ENCODE results near the gene IGFLR1.
A peak's percentile ranks its signal among the peaks of the same experiment; 100 is the strongest.

IGFLR1 gene

DNA sequence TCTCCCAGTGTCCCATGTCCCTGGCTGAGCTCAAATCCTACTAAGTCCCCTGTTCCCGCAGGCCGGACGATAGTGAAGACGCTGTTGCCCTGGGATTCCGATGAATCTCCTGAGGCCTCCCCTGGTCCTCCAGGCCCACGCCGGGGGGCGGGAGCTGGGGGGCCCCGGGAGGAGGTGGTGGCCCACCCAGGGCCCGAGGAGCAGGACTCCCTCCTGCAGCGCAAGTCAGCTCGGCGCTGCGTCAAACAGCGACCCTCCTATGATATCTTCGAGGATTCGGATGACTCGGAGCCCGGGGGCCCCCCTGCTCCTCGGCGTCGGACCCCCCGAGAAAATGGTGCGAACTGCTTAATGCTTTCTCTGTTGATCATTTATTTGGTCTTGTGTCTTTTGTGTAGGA is 18.6 kb downstream of the IGFLR1 start:
- DNase-seq = no peak

DNA sequence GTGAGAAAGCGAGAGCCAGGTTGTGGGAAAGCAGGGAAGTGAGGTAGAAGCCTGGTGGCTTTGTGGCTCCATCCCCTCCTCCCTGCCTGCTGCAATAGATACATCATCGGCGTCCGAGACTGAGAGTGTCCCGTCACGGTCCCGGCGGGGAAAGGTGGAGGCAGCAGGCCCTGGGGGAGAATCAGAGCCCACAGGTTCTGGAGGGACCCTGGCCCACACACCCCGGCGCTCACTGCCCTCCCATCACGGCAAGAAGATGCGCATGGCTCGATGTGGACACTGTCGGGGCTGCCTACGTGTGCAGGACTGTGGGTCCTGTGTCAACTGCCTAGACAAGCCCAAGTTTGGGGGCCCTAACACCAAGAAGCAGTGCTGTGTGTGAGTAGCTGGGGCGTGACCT is 19.4 kb downstream of the IGFLR1 start:
- DNase-seq = no peak

DNA sequence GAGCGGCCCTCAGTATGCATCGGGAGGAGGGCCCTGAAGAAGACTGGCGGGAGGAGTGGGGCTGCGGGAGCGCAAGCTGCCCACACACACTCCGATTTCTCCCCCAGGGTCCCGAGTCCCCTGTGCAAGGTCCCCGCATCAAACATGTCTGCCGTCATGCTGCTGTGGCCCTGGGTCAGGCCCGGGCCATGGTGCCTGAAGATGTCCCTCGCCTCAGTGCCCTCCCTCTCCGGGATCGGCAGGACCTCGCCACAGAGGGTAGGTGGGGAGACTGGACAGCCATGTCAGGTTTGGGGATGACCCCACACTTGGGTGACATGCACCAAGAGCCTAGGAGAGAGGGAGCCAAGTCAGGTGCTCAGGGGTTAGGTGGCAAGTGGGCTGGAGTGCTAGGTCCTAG is 19.8 kb downstream of the IGFLR1 start:
- no peak for DNase-seq

DNA sequence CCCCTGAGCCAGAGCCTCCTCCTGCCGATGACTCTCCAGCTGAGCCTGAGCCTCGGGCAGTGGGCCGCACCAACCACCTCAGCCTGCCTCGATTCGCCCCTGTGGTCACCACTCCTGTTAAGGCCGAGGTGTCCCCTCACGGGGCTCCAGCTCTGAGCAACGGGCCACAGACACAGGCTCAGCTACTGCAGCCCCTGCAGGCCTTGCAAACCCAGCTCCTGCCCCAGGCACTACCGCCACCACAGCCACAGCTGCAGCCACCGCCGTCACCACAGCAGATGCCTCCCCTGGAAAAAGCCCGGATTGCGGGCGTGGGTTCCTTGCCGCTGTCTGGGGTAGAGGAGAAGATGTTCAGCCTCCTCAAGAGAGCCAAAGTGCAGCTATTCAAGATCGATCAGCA is 20.9 kb downstream of the IGFLR1 start:
- DNase-seq = no peak

DNA sequence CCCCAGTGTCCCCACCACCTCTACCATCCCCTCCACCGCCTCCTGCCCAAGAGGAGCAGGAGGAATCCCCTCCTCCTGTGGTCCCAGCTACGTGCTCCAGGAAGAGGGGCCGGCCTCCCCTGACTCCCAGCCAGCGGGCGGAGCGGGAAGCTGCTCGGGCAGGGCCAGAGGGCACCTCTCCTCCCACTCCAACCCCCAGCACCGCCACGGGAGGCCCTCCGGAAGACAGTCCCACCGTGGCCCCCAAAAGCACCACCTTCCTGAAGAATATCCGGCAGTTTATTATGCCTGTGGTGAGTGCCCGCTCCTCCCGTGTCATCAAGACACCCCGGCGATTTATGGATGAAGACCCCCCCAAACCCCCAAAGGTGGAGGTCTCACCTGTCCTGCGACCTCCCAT is 21.6 kb downstream of the IGFLR1 start:
- no peak for DNase-seq

GRCh38 chr19:35720163-35720524 is 22.1 kb downstream of the IGFLR1 start:
- no peak for DNase-seq

DNA sequence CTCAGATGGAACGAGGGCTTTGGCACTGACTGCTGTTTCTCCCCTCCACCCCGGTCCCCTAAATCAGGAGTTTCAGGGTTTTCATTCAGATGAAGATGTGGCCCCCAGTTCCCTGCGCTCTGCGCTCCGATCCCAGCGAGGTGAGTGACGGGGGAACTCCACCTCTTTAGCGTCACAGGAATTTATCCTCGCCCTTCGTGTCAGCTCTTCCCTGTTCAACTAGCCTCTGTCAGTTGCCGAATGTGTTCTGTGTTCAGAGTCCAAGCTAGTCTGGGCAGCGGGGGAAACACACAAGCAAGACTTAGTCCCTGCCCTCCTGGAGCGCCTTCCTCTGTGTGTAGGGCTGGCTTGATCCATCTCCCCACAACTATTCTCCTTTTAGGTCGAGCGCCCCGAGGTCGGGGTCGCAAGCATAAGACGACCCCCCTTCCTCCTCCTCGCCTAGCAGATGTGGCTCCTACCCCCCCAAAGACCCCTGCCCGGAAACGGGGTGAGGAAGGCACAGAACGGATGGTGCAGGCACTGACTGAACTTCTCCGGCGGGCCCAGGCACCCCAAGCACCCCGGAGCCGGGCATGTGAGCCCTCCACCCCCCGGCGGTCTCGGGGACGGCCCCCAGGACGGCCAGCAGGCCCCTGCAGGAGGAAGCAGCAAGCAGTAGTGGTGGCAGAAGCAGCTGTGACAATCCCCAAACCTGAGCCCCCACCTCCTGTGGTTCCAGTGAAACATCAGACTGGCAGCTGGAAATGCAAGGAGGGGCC is 22.7 kb downstream of the IGFLR1 start:
- no peak for DNase-seq

DNA sequence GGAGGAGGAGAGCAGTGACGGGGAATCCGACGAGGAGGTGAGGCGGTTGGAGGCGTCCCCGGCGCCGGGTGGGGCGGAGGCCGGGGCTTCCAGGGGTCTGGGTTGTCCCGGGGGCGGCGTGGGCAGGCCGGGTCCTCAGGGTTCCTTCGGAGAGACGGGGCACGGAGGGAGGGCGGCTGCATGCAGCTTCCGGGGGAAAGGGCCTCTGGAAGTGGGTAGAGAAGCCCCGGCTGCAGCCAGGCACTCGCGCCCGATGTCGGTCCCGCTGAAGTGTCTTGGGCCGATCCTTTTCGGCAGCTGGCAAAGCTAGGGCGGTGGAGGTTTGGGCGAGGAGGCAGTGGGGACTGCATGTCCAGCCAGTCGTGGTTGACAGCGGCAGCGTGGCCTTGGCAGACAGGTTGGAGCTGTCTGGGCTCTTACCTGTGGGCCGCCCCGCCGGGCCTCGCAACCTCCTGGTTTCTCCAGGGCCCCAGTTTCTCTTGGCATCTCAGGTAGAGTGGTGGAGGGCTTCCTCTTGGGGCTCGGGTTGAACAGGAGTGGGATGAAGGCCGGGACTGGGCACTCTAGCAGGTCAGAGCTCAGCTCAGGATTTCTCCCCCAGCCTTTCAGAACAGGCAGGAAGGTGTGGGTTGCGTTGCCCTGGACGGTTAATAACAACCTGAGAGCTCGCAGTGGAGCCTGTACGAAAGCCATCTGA is 23.8 kb downstream of the IGFLR1 start:
- DNase-seq = peak in 2 of 3 experiments; percentile 20 to 38

- DNase-seq = peak in 2 of 3 experiments; percentile 94 to 95
Observed at GRCh38 chr19:35717665-35718344, 24.4 kb downstream of the IGFLR1 start, which contains the start of gene KMT2B. Gene KMT2B (plus strand): TSS chr19:35718003. CDS start chr19:35718019, 16 bp downstream.

GRCh38 chr19:35716801-35717664 is 25.2 kb downstream of the IGFLR1 start:
- DNase-seq = peak; percentile 82 to 96 (median 87)

GRCh38 chr19:35715981-35716800 is 26.1 kb downstream of the IGFLR1 start:
- DNase-seq = peak; percentile 25 to 70 (median 66)

- peak in 1 of 3 experiments; percentile 29 for DNase-seq
Observed at GRCh38 chr19:35715355-35715809, 26.9 kb downstream of the IGFLR1 start.

GRCh38 chr19:35714601-35715354 is 27.5 kb downstream of the IGFLR1 start:
- DNase-seq = peak in 2 of 3 experiments; percentile 5 to 14

DNA sequence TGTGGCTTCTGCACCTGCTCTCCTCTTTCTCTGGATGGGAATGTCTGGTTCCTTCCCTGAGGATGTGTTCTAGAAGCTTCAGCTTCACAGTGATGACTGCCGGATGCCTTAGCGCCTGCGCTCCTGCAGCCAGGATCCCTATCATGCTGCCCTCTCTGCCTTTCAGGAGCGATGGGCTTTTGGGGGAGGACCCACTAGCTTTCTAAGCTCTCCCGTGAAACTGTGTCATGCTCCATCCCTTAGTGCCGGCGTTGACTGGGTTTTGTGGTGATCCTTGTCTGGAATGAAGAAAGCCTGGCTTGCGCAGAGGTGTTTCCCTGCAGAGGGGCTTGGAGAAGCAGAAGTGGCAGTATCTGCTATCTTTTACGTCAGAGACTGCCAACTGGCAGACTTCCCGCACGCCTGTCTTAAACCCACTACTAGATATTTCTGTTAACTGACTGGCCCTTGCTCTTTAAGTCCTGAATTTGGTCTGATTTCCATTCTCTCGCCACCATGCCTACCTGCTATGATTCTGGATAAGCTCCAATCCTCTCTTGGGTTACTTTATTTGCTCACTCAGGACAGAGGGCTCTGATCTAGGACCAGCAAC is 28.3 kb downstream of the IGFLR1 start:
- no peak for DNase-seq

GRCh38 chr19:35713506-35713850 is 28.8 kb downstream of the IGFLR1 start:
- no peak for DNase-seq

DNA sequence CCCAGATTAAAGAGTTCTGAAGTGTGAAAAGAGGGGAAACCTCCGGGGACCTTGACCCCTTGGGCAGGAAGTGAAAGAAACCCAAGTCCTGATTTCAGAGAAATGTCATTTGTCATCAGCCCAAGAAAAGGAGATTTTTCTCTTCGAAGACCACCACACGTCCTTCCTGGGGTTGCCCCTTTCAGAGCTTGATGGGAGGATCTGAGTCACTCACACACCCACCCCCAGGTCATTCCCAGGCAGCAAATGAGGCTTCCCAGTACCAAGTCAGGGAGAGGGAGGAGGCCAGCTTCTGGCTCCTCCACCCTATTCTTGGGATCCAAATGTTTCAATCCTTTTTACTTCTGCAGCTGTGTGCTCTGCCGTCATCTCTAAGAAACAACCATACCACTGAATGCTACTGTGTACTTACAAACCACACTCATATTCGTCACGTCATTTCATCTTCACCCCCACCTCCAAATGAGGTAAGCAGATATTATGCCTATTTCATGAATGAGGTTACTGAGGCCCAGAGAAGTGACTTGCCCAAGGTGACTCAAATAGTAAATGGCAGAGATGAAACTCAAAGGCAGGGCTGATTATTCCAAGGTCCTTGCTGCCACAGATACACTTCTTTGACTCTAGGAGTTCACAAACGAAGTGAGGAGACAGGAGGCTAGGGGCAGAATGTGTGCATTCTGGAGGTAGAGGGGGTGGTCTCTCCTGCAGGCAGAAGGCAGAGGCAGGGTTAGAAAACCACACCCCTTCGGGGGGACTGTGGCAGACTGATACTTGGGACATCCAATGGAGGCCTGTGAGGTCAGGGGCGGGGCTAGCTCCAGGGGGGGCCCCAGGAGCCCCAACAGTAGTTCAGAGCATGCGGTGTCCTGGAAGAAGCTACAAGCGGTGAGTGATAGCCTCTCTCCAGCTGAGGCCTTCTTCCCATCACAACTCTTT is 29.4 kb downstream of the IGFLR1 start:
- no peak for DNase-seq

DNA sequence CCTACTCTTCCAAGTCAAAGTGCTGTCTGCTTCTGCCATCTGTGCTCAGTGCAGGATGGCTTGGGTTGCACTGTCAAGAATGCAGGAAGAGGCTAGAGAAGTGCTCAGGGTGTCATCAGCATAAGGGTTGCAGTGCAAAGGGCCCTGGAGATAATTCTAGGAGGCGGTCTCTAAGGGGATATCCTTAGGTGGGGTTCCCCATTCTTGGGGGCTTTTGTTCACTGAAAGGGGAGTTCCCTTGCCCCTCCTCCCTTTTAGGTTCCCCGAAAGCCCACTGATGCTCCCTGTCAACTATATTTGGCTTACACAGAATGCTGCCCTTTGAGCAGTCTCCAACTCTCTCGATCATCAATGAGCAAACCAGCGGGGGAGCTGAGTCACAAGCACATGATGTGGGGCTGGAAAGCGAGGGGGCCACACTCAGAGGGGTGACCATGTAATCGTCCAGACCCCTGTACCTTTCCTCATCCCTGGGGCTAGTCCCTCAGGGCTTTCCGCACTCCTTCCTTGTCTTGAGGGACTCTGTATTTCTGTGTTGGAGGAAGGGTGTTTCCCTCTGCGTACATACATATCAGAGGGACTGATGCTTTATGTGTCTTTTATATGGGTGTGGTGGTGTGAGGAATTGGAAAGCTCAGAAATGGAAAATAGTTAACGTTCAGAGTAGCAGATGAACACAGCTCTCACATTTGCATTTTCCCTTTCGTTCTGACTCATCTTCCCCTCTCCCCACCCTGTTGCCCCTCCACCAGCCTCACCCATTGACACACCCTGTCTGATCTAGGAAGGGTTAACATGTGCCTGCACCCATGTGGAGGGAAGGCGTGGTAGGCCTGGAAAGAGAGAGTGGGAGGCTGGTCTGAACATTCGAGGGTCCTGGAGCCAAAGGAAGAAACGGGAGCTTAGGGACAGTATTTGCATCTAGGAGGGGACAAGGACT is 31.2 kb downstream of the IGFLR1 start:
- DNase-seq = no peak

- no peak for DNase-seq
Observed at GRCh38 chr19:35708391-35708790, 33.9 kb downstream of the IGFLR1 start.
